ENCODE results near the gene AFF4.

Gene AFF4

DNA sequence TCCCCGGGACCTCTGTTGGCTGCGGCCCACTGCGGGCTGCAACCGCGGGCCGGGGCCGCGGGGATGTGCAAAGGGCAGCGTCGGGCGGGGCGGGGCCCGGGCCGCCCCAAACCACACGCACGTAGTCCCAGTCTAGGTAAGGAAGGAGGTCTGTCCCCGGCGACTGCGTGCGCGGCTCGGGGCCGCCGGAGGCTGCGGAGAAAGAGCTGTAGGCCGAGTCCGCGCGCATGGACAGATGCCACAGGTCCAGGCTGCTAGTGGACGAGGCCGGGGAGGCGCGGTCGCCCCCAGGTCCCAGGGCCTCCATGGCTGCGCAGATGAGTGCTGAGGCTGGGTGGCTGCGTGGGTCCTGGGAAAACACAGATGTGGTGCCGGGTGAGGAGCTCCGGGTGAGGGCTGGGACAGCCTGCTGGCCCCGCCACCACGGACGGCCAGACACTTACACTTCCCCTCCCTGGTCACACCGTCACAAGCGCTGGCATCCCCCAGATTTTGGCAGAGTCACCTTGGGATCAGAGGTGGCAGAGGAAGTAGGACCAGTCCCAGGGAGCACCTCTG, 137.5 kb downstream of the AFF4 start:
- no peak for DNase-seq

Data from left hindlimb (tissue), 1 donor.